HG03521 (cell line): ENCODE measurements around the gene RYR1.
"Not testable (repeated sequence)": the region's sequence is repeated elsewhere in the genome, so short reads cannot be mapped to it uniquely, and the experiment has no call there.

ENCODE experiments used
- ATAC-seq: cut with Tn5 transposase; IDR thresholded peaks from one replicate; pipeline ENCODE4 v1.9.1; 2021; ENCODE audit warnings: mild to moderate bottlenecking, moderate library complexity; ENCODE audit not compliant: unreplicated experiment

RYR1 gene

GRCh38 chr19:38488096-38488495, 54.6 kb downstream of the RYR1 start:
- ATAC-seq = no peak

- no peak for ATAC-seq
These were observed 55.4 kb downstream of the RYR1 start for GRCh38 chr19:38488776-38489481.

- no peak for ATAC-seq
These were observed 57.4 kb downstream of the RYR1 start for GRCh38 chr19:38490861-38491260.

- no peak for ATAC-seq
These were observed 58.8 kb downstream of the RYR1 start for GRCh38 chr19:38492181-38492813.

- no peak for ATAC-seq
These were observed 60.9 kb downstream of the RYR1 start for GRCh38 chr19:38494379-38494778.

- ATAC-seq = not testable (repeated sequence)
These were observed 61.9 kb downstream of the RYR1 start for GRCh38 chr19:38495375-38495774.

GRCh38 chr19:38496116-38496515, 62.6 kb downstream of the RYR1 start:
- ATAC-seq = no peak

- no peak for ATAC-seq
These were observed 63.4 kb downstream of the RYR1 start for GRCh38 chr19:38496603-38497487.

- ATAC-seq = no peak
These were observed 64.4 kb downstream of the RYR1 start for GRCh38 chr19:38497907-38498306.

- no peak for ATAC-seq
These were observed 66.0 kb downstream of the RYR1 start for GRCh38 chr19:38499532-38499931.

GRCh38 chr19:38500450-38500849, 67.0 kb downstream of the RYR1 start:
- no peak for ATAC-seq

GRCh38 chr19:38502410-38503076, 69.1 kb downstream of the RYR1 start:
- ATAC-seq = no peak

- no peak for ATAC-seq
These were observed 69.6 kb downstream of the RYR1 start for GRCh38 chr19:38503077-38503410.

GRCh38 chr19:38505958-38506357, 72.5 kb downstream of the RYR1 start:
- ATAC-seq = no peak

- ATAC-seq = no peak
These were observed 72.9 kb downstream of the RYR1 start for GRCh38 chr19:38506375-38506722.

- ATAC-seq = no peak
These were observed 73.4 kb downstream of the RYR1 start for GRCh38 chr19:38506723-38507550.

GRCh38 chr19:38507551-38508127, 74.1 kb downstream of the RYR1 start:
- no peak for ATAC-seq

- ATAC-seq = no peak
These were observed 75.0 kb downstream of the RYR1 start for GRCh38 chr19:38508507-38508906.

GRCh38 chr19:38509027-38509426, 75.5 kb downstream of the RYR1 start:
- no peak for ATAC-seq

- ATAC-seq = no peak
These were observed 77.7 kb downstream of the RYR1 start for GRCh38 chr19:38511074-38511708.
